ENCODE results near the gene NCOA5. TPM values are rescaled to one million over a fixed set of nuclear protein-coding genes. Genes with fewer than 3 reads are reported as not detected.

Gene NCOA5
- total RNA-seq, 1 experiment from 2014 or later, result 9.2 TPM

GRCh38 chr20:46058599-46059281 lies 31.0 kb downstream of the NCOA5 start:
- no peak for DNase-seq
- Histone ChIP-seq H3K4me3 (no peak overlapping the region), H3K36me3 (peaks cover 33% of the 10 kb centered on the region), H3K27me3 (peaks cover 10% of the 10 kb centered on the region), H3K9me3 (no peaks in the 10 kb centered on the region)

- no peak for DNase-seq
- H3K27me3 ChIP-seq, result peaks cover 10% of the 10 kb centered on the region
Observed at GRCh38 chr20:46057856-46058598, 31.7 kb downstream of the NCOA5 start.

GRCh38 chr20:46056970-46057855 lies 32.5 kb downstream of the NCOA5 start:
- H3K4me3 ChIP-seq, result no peak overlapping the region
- no peaks in the 10 kb centered on the region for H3K9me3 ChIP-seq
- DNase-seq, result peak; percentile 15
- H3K27me3 ChIP-seq, result peaks cover 12% of the 10 kb centered on the region
- H3K36me3 ChIP-seq, result peaks cover 17% of the 10 kb centered on the region

More at GRCh38 chr20:46057856-46058598, 31.7 kb downstream of the NCOA5 start:
- Histone ChIP-seq H3K36me3 (peaks cover 25% of the 10 kb centered on the region), H3K9me3 (no peaks in the 10 kb centered on the region), H3K4me3 (no peak overlapping the region)

- Histone ChIP-seq H3K9me3 (no peaks in the 10 kb centered on the region), H3K36me3 (peaks cover 8% of the 10 kb centered on the region), H3K27me3 (peaks cover 12% of the 10 kb centered on the region), H3K4me3 (no peak overlapping the region)
- DNase-seq, result no peak
Observed at GRCh38 chr20:46056027-46056833, 33.5 kb downstream of the NCOA5 start.

GRCh38 chr20:46055269-46055668 lies 34.5 kb downstream of the NCOA5 start:
- H3K27me3 ChIP-seq, result peaks cover 14% of the 10 kb centered on the region
- peaks cover 2% of the 10 kb centered on the region; the same call in 1 of the 2 replicates for H3K36me3 ChIP-seq
- no peak for DNase-seq
- no peak overlapping the region for H3K4me3 ChIP-seq
- H3K9me3 ChIP-seq, result no peaks in the 10 kb centered on the region

GRCh38 chr20:46054606-46055005 lies 35.2 kb downstream of the NCOA5 start:
- no peak overlapping the region for H3K4me3 ChIP-seq
- peaks cover 14% of the 10 kb centered on the region for H3K27me3 ChIP-seq
- DNase-seq, result no peak
- H3K36me3 ChIP-seq, result no peaks in the 10 kb centered on the region; the same call in 1 of the 2 replicates
- H3K9me3 ChIP-seq, result no peaks in the 10 kb centered on the region

GRCh38 chr20:46053416-46053815 lies 36.3 kb downstream of the NCOA5 start:
- Histone ChIP-seq H3K4me3 (no peak overlapping the region), H3K9me3 (no peaks in the 10 kb centered on the region), H3K27me3 (peaks cover 16% of the 10 kb centered on the region), H3K36me3 (no peaks in the 10 kb centered on the region)
- DNase-seq, result no peak

GRCh38 chr20:46051556-46052308 lies 38.0 kb downstream of the NCOA5 start:
- H3K9me3 ChIP-seq, result no peaks in the 10 kb centered on the region
- DNase-seq, result no peak
- no peaks in the 10 kb centered on the region for H3K36me3 ChIP-seq
- no peak overlapping the region for H3K4me3 ChIP-seq
- peaks cover 22% of the 10 kb centered on the region for H3K27me3 ChIP-seq

- Histone ChIP-seq H3K9me3 (no peaks in the 10 kb centered on the region), H3K4me3 (no peak overlapping the region), H3K27me3 (peaks cover 29% of the 10 kb centered on the region), H3K36me3 (no peaks in the 10 kb centered on the region)
- no peak for DNase-seq
Observed at GRCh38 chr20:46050885-46051284, 38.9 kb downstream of the NCOA5 start.

- DNase-seq, result no peak
- Histone ChIP-seq H3K4me3 (no peak overlapping the region), H3K9me3 (no peaks in the 10 kb centered on the region), H3K36me3 (no peaks in the 10 kb centered on the region), H3K27me3 (peaks cover 31% of the 10 kb centered on the region)
Observed at GRCh38 chr20:46050444-46050843, 39.3 kb downstream of the NCOA5 start.

- no peaks in the 10 kb centered on the region for H3K36me3 ChIP-seq
- H3K27me3 ChIP-seq, result peaks cover 31% of the 10 kb centered on the region
- no peaks in the 10 kb centered on the region for H3K9me3 ChIP-seq
- no peak for DNase-seq
- H3K4me3 ChIP-seq, result no peak overlapping the region
Observed at GRCh38 chr20:46049815-46050214, 39.9 kb downstream of the NCOA5 start.

GRCh38 chr20:46049190-46049589 lies 40.6 kb downstream of the NCOA5 start:
- peaks cover 28% of the 10 kb centered on the region for H3K27me3 ChIP-seq
- DNase-seq, result no peak
- H3K36me3 ChIP-seq, result no peaks in the 10 kb centered on the region
- no peaks in the 10 kb centered on the region for H3K9me3 ChIP-seq
- no peak overlapping the region for H3K4me3 ChIP-seq

GRCh38 chr20:46047821-46048220 lies 41.9 kb downstream of the NCOA5 start:
- DNase-seq, result no peak
- H3K36me3 ChIP-seq, result no peaks in the 10 kb centered on the region
- H3K27me3 ChIP-seq, result peaks cover 26% of the 10 kb centered on the region

GRCh38 chr20:46046588-46047310 lies 43.0 kb downstream of the NCOA5 start:
- H3K9me3 ChIP-seq, result no peaks in the 10 kb centered on the region
- no peaks in the 10 kb centered on the region for H3K36me3 ChIP-seq
- no peak for DNase-seq
- H3K4me3 ChIP-seq, result no peak overlapping the region
- peaks cover 24% of the 10 kb centered on the region for H3K27me3 ChIP-seq

More at GRCh38 chr20:46047821-46048220, 41.9 kb downstream of the NCOA5 start:
- no peaks in the 10 kb centered on the region for H3K9me3 ChIP-seq
- H3K4me3 ChIP-seq, result no peak overlapping the region

GRCh38 chr20:46044896-46045295 lies 44.9 kb downstream of the NCOA5 start:
- no peak for DNase-seq

More at GRCh38 chr20:46044896-46045295, 44.9 kb downstream of the NCOA5 start:
- Histone ChIP-seq H3K9me3 (peaks cover 3% of the 10 kb centered on the region; the same call in 1 of the 2 replicates), H3K36me3 (no peaks in the 10 kb centered on the region), H3K4me3 (no peak overlapping the region), H3K27me3 (peaks cover 27% of the 10 kb centered on the region)
